Keratinocyte (primary cell): Measurements from ENCODE around the gene SYCE3. TPM values are rescaled to one million over a fixed set of nuclear protein-coding genes. Genes with fewer than 3 reads are reported as not detected.

ENCODE experiments used
- DNase-seq: peaks from one replicate; pipeline ENCODE4 v3.0.0-alpha.2; 2011; ENCODE audit warnings: low read depth, missing footprints, low spot score
- FAIRE-seq: peaks from 2 replicates; lab custom pipeline; 2011; peaks lifted over from hg19 to GRCh38; lab: Jason Lieb, UNC
- H2AFZ ChIP-seq: 2 replicates; pipeline ENCODE4 v1.6.0; 2012; ENCODE audit warnings: low read length, control low read depth, inconsistent platforms; ENCODE audit not compliant: control insufficient read depth
- H3K27ac ChIP-seq: 2 replicates; pipeline ENCODE4 v1.5.1; 2011; ENCODE audit warnings: low read length; ENCODE audit not compliant: control insufficient read depth, insufficient read depth
- H3K27me3 ChIP-seq: 3 replicates; pipeline ENCODE4 v1.6.0; 2011; ENCODE audit warnings: low read length; ENCODE audit not compliant: control insufficient read depth, insufficient read depth; ENCODE audit errors: extremely low read depth
- H3K36me3 ChIP-seq, 2 experiments: 2 replicates in 1 of 2; 3 replicates in 1 of 2; pipeline ENCODE4 v1.5.1; 2011; ENCODE audit warnings: low read length in 2 of 2, mild to moderate bottlenecking in 1 of 2; ENCODE audit not compliant: control insufficient read depth in 2 of 2, insufficient read depth in 2 of 2; ENCODE audit errors: extremely low read depth in 1 of 2
- H3K4me1 ChIP-seq: 3 replicates; pipeline ENCODE4 v1.5.1; 2011; ENCODE audit warnings: low read length; ENCODE audit not compliant: control insufficient read depth, insufficient read depth; ENCODE audit errors: extremely low read depth
- H3K4me2 ChIP-seq: 3 replicates; pipeline ENCODE4 v1.6.0; 2011; ENCODE audit warnings: low read depth, low read length; ENCODE audit not compliant: control insufficient read depth, insufficient read depth; ENCODE audit errors: extremely low read depth
- H3K4me3 ChIP-seq, 3 experiments: fragments of 200-600 bp in 1 of 3; sonication (generic) in 1 of 3; 2 replicates in 2 of 3; 3 replicates in 1 of 3; pipeline ENCODE4 v1.5.1; 2011 to 2016; ENCODE audit warnings: low read length in 3 of 3, mild to moderate bottlenecking in 3 of 3, control low read depth in 2 of 3, inconsistent platforms in 1 of 3, low read depth in 1 of 3, mixed read lengths in 1 of 3, mixed run types in 1 of 3, moderate library complexity in 1 of 3; ENCODE audit not compliant: control insufficient read depth in 2 of 3, insufficient read depth in 2 of 3; ENCODE audit errors: extremely low read depth in 1 of 3
- H3K79me2 ChIP-seq: 2 replicates; pipeline ENCODE4 v1.6.0; 2012; ENCODE audit warnings: low read length; ENCODE audit not compliant: control insufficient read depth, insufficient read depth
- H3K9ac ChIP-seq: 3 replicates; pipeline ENCODE4 v1.6.0; 2011; ENCODE audit warnings: low read length; ENCODE audit not compliant: control insufficient read depth, insufficient read depth; ENCODE audit errors: extremely low read depth
- H3K9me1 ChIP-seq: 3 replicates; pipeline ENCODE4 v1.6.0; 2011; ENCODE audit warnings: low read length; ENCODE audit not compliant: control insufficient read depth, insufficient read depth; ENCODE audit errors: extremely low read depth
- H3K9me3 ChIP-seq: 2 replicates; pipeline ENCODE4 v1.5.1; 2012; ENCODE audit warnings: low read depth, low read length; ENCODE audit not compliant: control insufficient read depth
- H4K20me1 ChIP-seq: 3 replicates; pipeline ENCODE4 v1.6.0; 2011; ENCODE audit warnings: low read length; ENCODE audit not compliant: control insufficient read depth, insufficient read depth; ENCODE audit errors: extremely low read depth
- CTCF ChIP-seq, 3 experiments: IDR thresholded peaks in 1 of 3; conservative IDR thresholded peaks in 1 of 3; optimal IDR thresholded peaks in 1 of 3; 2 replicates in 2 of 3; 3 replicates in 1 of 3; pipeline versions ENCODE3 to v1.5.1; 2011; ENCODE audit warnings: low read length in 3 of 3, mild to moderate bottlenecking in 3 of 3, moderate library complexity in 2 of 3, control low read depth in 1 of 3, inconsistent platforms in 1 of 3; ENCODE audit not compliant: insufficient read depth in 2 of 3; ENCODE audit errors: extremely low read depth in 1 of 3
- EZH2 ChIP-seq: IDR thresholded peaks from one replicate; pipeline ENCODE4 v1.6.1; 2012; ENCODE audit warnings: inconsistent platforms, mild to moderate bottlenecking, low read length, moderate library complexity
- dilution Hi-C: fragments of 300-500 bp; cut with MboI; formaldehyde crosslinking; loops from one replicate; pipeline ENCODE4 v1.7.0; 2020; ENCODE audit warnings: low sequenced_read_pairs; ENCODE audit not compliant: extremely low pct_ligation_motif_present
- polyA plus RNA-seq, 5 experiments: library from polyadenylated mRNA; depleted of rRNA in 3 of 5; stranded (reverse) in 3 of 5; stranded (forward) in 1 of 5; unstranded in 1 of 5; fragments of >200 nt; gene quantifications; 1 replicate in 1 of 5; 2 replicates in 3 of 5; 3 replicates in 1 of 5; pipeline versions ENCODE4 v1.2.1 to v1.2.3, GENCODE V29; 2011 to 2012; ENCODE audit warnings: missing spikeins in 2 of 5, low read depth in 1 of 5, low replicate concordance in 1 of 5

The SYCE3 gene
- polyA plus RNA-seq, 1 donor (not counting 4 experiments of a cell fraction or from before 2014, with no cell fraction given): 0.17 TPM

GRCh38 chr22:50600967-50601668 is 38.4 kb upstream of the SYCE3 start:
- Histone ChIP-seq H3K27me3 (peaks cover 55% of the 10 kb centered on the region), H3K9ac (no peak overlapping the region), H4K20me1 (no peaks in the 10 kb centered on the region), H3K27ac (no peak overlapping the region), H3K4me1 (no peaks in the 10 kb centered on the region), H3K79me2 (no peaks in the 10 kb centered on the region), H3K4me2 (no peak overlapping the region), H3K9me1 (no peaks in the 10 kb centered on the region), H2AFZ (no peak overlapping the region), H3K9me3 (no peaks in the 10 kb centered on the region), H3K36me3 (no peaks in the 10 kb centered on the region), H3K4me3 (peak overlapping the region in 1 of 3 experiments; percentile 27)
- dilution Hi-C loops: no loop called here
- FAIRE-seq: no peak
- TF ChIP-seq EZH2 (peak; percentile 39), CTCF (optimal IDR thresholded peaks at IDR 0.05 in 1 of 3, IDR thresholded peaks at IDR 0.05 in 1 of 3, conservative IDR thresholded peaks at IDR 0.05 in 1 of 3; ENCODE audit: extremely low read depth in 1 of 3, insufficient read depth in 2 of 3, low read length in 3 of 3) (no peak)
- DNase-seq: no peak

GRCh38 chr22:50600538-50600937 is 37.8 kb upstream of the SYCE3 start, which contains the start of gene MAPK8IP2:
Gene MAPK8IP2 (plus strand): TSS chr22:50600793. CDS start chr22:50600819, 26 bp downstream.
- TF ChIP-seq EZH2: no peak
- TF ChIP-seq CTCF (optimal IDR thresholded peaks at IDR 0.05 in 1 of 3, IDR thresholded peaks at IDR 0.05 in 1 of 3, conservative IDR thresholded peaks at IDR 0.05 in 1 of 3; ENCODE audit: extremely low read depth in 1 of 3, insufficient read depth in 2 of 3, low read length in 3 of 3): no peak
- DNase-seq (no peak), FAIRE-seq (no peak)
- Histone ChIP-seq H4K20me1 (no peaks in the 10 kb centered on the region), H3K27me3 (peaks cover 55% of the 10 kb centered on the region), H3K4me2 (no peak within 1 kb of the TSS), H3K36me3 (no peaks in the 10 kb centered on the region), H3K79me2 (no peaks in the 10 kb centered on the region), H3K9me3 (no peaks in the 10 kb centered on the region), H3K4me1 (no peaks in the 10 kb centered on the region), H3K9me1 (no peaks in the 10 kb centered on the region), H3K9ac (no peak within 1 kb of the TSS), H2AFZ (no peak within 1 kb of the TSS), H3K27ac (no peak within 1 kb of the TSS), H3K4me3 (peak within 1 kb of the TSS in 1 of 3 experiments; percentile 27)
- dilution Hi-C loops: no loop called here
